ENCODE results near the gene EPHA4.

The EPHA4 gene

DNA sequence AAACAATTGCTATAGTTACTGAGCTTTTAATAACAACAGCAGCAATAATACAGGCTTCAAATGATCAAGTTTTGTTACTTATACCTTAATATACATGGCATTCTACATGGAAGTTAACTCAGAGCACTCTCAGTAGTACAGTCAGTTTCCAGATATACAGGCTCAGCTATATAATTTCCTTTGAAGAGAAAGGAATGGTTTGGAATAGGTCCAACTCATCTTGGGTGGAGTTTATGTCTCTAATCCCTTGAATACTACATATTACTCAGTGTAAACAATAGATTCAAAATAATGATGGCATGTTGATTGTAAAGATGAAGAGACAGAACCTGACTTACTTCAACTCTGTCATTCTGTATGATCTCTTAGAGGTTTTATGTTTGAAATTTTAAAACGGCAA is 174.9 kb downstream of the EPHA4 start:
- no peak for TF ChIP-seq CTCF (conservative IDR thresholded peaks at IDR 0.05)
- no peak overlapping the region for H3K27ac ChIP-seq

DNA sequence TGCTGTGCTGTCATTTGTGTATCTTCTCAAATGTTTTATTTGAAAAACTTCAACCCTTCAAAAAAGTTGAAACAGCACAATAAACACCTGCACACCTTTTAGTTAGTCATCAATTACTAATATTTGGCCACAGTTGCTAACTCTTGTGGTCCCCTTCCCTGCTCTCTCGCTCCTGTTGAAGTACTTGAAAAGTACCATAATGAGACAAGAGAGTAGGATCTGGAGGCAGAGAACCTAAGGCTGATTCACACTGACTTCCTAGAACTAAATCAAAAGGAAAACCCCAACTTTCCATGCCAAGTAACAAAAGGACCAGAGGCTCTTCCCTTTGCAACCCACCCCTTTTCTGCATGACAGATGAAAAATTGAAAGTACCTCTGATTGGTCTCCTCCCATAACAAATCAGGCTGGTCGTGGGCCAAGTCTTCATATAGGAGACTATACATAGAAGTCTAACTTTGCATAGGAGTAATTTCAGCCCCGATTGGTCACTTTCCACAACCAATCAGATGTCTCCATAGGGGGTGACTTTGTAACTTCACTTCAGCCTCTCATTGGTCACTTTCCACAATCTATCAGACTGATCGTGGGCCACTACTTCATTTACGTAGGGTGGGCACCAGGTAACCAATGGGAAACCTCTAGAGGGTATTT is 179.7 kb downstream of the EPHA4 start:
- no peak for TF ChIP-seq CTCF (conservative IDR thresholded peaks at IDR 0.05)

GRCh38 chr2:221390878-221391277 is 181.2 kb downstream of the EPHA4 start:
- no peak for TF ChIP-seq CTCF (conservative IDR thresholded peaks at IDR 0.05)
- no peak overlapping the region for H3K27ac ChIP-seq

More for the DNA sequence above, 179.7 kb downstream of the EPHA4 start:
- H3K27ac ChIP-seq = no peak overlapping the region

- peak overlapping the region; percentile 44 for H3K27ac ChIP-seq
- no peak for TF ChIP-seq CTCF (conservative IDR thresholded peaks at IDR 0.05)
These were observed 182.2 kb downstream of the EPHA4 start for GRCh38 chr2:221389904-221390303.

GRCh38 chr2:221389421-221389820 is 182.7 kb downstream of the EPHA4 start:
- H3K27ac ChIP-seq = peak overlapping the region; percentile 44
- TF ChIP-seq CTCF (conservative IDR thresholded peaks at IDR 0.05) = no peak

- no peak overlapping the region for H3K27ac ChIP-seq
- no peak for TF ChIP-seq CTCF (conservative IDR thresholded peaks at IDR 0.05)
These were observed 183.2 kb downstream of the EPHA4 start for GRCh38 chr2:221388891-221389290.

GRCh38 chr2:221385716-221386115 is 186.4 kb downstream of the EPHA4 start:
- no peak for TF ChIP-seq CTCF (conservative IDR thresholded peaks at IDR 0.05)
- H3K27ac ChIP-seq = no peak overlapping the region
